Smooth muscle cell (in vitro differentiated cells): ENCODE data around the gene ZCWPW1. TPM values are rescaled to one million over a fixed set of nuclear protein-coding genes. Genes with fewer than 3 reads are reported as not detected.
A peak's percentile ranks its signal among the peaks of the same experiment; 100 is the strongest.

Source experiments
- DNase-seq: peaks from one replicate; lab custom pipeline; 2025; ENCODE audit not compliant: unreplicated experiment; lab: John Stamatoyannopoulos, UW
- H2AFZ ChIP-seq: fragments of 200-600 bp; sonication (generic); 2 replicates; pipeline ENCODE4 v1.6.0; 2016; ENCODE audit warnings: antibody characterized with exemption, low read depth, mild to moderate bottlenecking
- H3F3A ChIP-seq: fragments of 200-600 bp; sonication (generic); 2 replicates; pipeline ENCODE4 v1.6.0; 2017; ENCODE audit warnings: antibody characterized with exemption, low read depth
- H3K27ac ChIP-seq: fragments of 200-600 bp; sonication (generic); 2 replicates; pipeline ENCODE4 v1.5.1; 2016; ENCODE audit warnings: low read depth, mild to moderate bottlenecking
- H3K27me3 ChIP-seq: fragments of 200-600 bp; sonication (generic); 2 replicates; pipeline ENCODE4 v1.6.1; 2016; ENCODE audit warnings: low read depth, mild to moderate bottlenecking
- H3K36me3 ChIP-seq: fragments of 200-600 bp; sonication (generic); 2 replicates; pipeline ENCODE4 v1.5.1; 2016; ENCODE audit warnings: low read depth
- H3K4me1 ChIP-seq: fragments of 200-600 bp; sonication (generic); 2 replicates; pipeline ENCODE4 v1.5.1; 2016; ENCODE audit warnings: low read depth
- H3K4me2 ChIP-seq: fragments of 200-600 bp; sonication (generic); 2 replicates; pipeline ENCODE4 v1.6.0; 2016; ENCODE audit warnings: mild to moderate bottlenecking
- H3K4me3 ChIP-seq: fragments of 200-600 bp; sonication (generic); 2 replicates; pipeline ENCODE4 v1.5.1; 2016; ENCODE audit warnings: mild to moderate bottlenecking
- H3K79me2 ChIP-seq: fragments of 200-600 bp; sonication (generic); 2 replicates; pipeline ENCODE4 v1.6.0; 2016; ENCODE audit warnings: low read depth, mild to moderate bottlenecking
- H3K9ac ChIP-seq: fragments of 200-600 bp; sonication (generic); 2 replicates; pipeline ENCODE4 v1.6.0; 2016; ENCODE audit warnings: low read depth
- H3K9me3 ChIP-seq: fragments of 200-600 bp; sonication (generic); replicated peaks from 2 replicates; pipeline ENCODE4 v1.5.1; 2016; ENCODE audit warnings: low read depth
- H4K20me1 ChIP-seq: fragments of 200-600 bp; sonication (generic); 2 replicates; pipeline ENCODE4 v1.6.0; 2016; ENCODE audit warnings: low read depth
- WGBS: methylation state at CpG from one replicate; pipeline ENCODE4 v1.1.7; 2016; ENCODE audit warnings: low lambda C conversion rate; 5-methylcytosine and 5-hydroxymethylcytosine counted together
- polyA plus RNA-seq: library from polyadenylated mRNA; unstranded; fragments of >200 nt; fragmentation: Nextera tagmentation; extraction: Ambion mirVana; gene quantifications from 2 replicates; pipeline ENCODE4 v1.2.1, GENCODE V29; 2016
- total RNA-seq: library from RNA; depleted of rRNA; stranded (reverse); fragments of >200 nt; gene quantifications from 2 replicates; pipeline ENCODE4 v1.2.3, GENCODE V29; 2014
- TF ChIP-seq, protein P1 (sequence below): fragments of 200-600 bp; sonication (generic); IDR thresholded peaks from 2 replicates; pipeline ENCODE4 v1.5.1; 2017; ENCODE audit warnings: borderline replicate concordance, mild to moderate bottlenecking, antibody characterized with exemption; ENCODE audit not compliant: insufficient read depth, poor library complexity, severe bottlenecking

ZCWPW1 gene
- total and polyA plus RNA-seq, 2 experiments from 2014 or later: 3.9 to 5.3 TPM

DNA sequence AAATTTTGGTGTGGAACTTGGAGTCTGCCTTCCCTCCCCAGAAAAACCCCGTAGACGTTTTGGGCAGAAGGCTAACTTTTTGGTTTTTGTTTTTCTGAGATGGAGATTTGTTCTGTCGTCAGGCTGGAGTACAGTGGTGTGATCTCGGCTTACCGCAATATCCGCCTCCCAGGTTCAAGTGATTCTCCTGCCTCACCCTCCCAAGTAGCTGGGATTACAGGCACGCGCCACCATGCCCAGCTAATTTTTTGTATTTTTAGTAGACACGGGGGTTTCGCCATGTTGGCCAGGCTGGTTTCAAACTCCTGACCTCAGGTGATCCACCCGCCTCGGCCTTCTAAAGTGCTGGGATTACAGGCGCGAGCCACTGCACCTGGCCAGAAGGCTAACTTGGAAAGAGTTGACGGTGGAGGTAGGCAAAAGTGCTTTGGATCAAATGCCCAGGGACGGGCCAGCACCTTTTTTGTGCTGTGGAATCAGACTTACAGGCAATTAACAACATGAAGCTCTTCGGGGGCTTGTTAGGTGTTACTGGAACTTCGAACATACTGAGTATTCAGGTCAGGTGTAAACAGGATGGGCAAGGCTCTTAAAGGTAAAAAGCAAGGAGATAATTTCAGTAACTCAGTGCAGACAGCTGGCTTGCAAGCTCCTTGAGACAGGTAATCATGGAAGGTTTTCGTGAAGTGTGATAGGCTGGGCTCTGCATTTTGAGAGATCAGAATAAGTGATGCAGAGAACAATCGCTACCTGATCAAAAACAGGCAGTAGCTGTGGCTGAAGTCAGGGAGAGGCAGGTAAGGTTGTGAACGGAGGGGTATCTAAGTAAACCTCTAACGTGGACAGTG lies 6.0 kb upstream of the ZCWPW1 start:
- WGBS: 91% methylated on average over 22 of the region's 22 CpGs
- peak overlapping the region; percentile 91 for H3K9ac ChIP-seq
- no peak for DNase-seq
- H3K27me3 ChIP-seq: no peaks in the 10 kb centered on the region
- H3K4me2 ChIP-seq: peak overlapping the region; percentile 98
- H3K36me3 ChIP-seq: no peaks in the 10 kb centered on the region
- H3K79me2 ChIP-seq: peaks cover 38% of the 10 kb centered on the region
- H2AFZ ChIP-seq: no peak overlapping the region
- H4K20me1 ChIP-seq: peaks cover 23% of the 10 kb centered on the region
- peak overlapping the region; percentile 83 for H3K27ac ChIP-seq
- peaks cover 15% of the 10 kb centered on the region for H3F3A ChIP-seq
- H3K9me3 ChIP-seq: no peaks in the 10 kb centered on the region
- H3K4me1 ChIP-seq: peaks cover 27% of the 10 kb centered on the region
- TF ChIP-seq, protein P1, sequence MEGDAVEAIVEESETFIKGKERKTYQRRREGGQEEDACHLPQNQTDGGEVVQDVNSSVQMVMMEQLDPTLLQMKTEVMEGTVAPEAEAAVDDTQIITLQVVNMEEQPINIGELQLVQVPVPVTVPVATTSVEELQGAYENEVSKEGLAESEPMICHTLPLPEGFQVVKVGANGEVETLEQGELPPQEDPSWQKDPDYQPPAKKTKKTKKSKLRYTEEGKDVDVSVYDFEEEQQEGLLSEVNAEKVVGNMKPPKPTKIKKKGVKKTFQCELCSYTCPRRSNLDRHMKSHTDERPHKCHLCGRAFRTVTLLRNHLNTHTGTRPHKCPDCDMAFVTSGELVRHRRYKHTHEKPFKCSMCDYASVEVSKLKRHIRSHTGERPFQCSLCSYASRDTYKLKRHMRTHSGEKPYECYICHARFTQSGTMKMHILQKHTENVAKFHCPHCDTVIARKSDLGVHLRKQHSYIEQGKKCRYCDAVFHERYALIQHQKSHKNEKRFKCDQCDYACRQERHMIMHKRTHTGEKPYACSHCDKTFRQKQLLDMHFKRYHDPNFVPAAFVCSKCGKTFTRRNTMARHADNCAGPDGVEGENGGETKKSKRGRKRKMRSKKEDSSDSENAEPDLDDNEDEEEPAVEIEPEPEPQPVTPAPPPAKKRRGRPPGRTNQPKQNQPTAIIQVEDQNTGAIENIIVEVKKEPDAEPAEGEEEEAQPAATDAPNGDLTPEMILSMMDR: no peak
- peak overlapping the region; percentile 90 for H3K4me3 ChIP-seq

DNA sequence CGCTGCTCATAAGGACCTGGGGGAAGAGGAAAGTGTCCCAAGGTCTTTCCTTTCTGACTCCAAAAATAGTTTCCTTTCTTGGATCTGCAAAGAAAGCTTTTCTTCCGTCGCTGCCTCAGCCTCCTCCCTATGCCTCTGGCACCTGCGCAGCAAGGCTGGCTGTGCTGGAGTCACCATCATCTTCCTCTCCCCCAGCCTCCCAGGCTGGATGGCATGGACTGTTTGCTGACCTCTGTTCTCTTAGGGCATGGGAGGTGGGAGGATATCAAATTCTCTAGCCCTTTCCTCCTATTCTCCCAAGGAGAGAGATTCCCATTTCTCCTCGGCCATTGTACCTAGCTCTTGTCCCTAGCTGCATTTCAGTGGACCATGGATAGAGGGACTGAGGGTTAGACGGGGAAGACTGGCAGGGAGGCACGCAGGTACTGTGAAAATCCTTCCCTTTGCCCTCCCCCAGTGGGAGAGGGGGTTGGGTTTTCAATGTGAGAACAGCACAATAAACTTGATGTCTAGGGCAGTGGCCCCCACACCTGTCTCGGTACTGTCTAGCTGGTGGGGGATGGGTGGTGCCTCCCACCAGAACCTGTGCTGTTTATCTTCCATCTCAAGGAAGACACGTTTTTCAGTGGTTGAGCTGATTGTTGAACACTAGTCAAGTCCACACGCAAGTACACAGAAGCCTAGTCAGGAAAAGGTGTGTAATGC lies 5.2 kb upstream of the ZCWPW1 start:
- no peaks in the 10 kb centered on the region for H3K36me3 ChIP-seq
- H3K79me2 ChIP-seq: peaks cover 38% of the 10 kb centered on the region
- no peaks in the 10 kb centered on the region for H3K27me3 ChIP-seq
- no peak overlapping the region for H3K9ac ChIP-seq
- H4K20me1 ChIP-seq: peaks cover 23% of the 10 kb centered on the region
- no peaks in the 10 kb centered on the region for H3K9me3 ChIP-seq
- peaks cover 27% of the 10 kb centered on the region for H3K4me1 ChIP-seq
- no peak overlapping the region for H3K27ac ChIP-seq
- peaks cover 10% of the 10 kb centered on the region for H3F3A ChIP-seq
- WGBS: 91% methylated on average over 10 of the region's 10 CpGs
- H3K4me3 ChIP-seq: no peak overlapping the region
- TF ChIP-seq, protein P1: no peak
- no peak overlapping the region for H3K4me2 ChIP-seq
- no peak for DNase-seq
- H2AFZ ChIP-seq: no peak overlapping the region

DNA sequence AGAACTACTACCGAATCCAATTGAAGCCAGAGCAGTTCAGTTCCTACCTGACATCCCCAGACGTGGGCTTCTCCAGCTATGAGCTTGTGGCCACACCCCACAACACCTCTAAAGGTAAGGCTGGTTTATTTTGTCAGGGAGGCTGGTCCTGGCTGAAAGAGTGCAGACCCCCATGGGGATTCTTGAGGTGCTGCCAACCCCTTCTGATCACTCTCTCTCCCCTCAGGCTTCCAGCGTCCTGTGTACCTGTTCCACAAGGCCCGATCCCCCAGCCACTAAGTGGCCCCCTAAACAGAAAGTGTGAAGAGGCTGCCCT lies 4.7 kb upstream of the ZCWPW1 start:
- no peak overlapping the region for H3K4me3 ChIP-seq
- no peaks in the 10 kb centered on the region for H3K27me3 ChIP-seq
- H3K4me1 ChIP-seq: peaks cover 27% of the 10 kb centered on the region
- H3K79me2 ChIP-seq: peaks cover 38% of the 10 kb centered on the region
- TF ChIP-seq, protein P1: no peak
- WGBS: 95% methylated on average over 4 of the region's 4 CpGs
- no peak overlapping the region for H3K27ac ChIP-seq
- H2AFZ ChIP-seq: no peak overlapping the region
- H3K9ac ChIP-seq: no peak overlapping the region
- H3F3A ChIP-seq: peaks cover 10% of the 10 kb centered on the region
- no peaks in the 10 kb centered on the region for H3K9me3 ChIP-seq
- no peak overlapping the region for H3K4me2 ChIP-seq
- no peaks in the 10 kb centered on the region for H3K36me3 ChIP-seq
- peaks cover 23% of the 10 kb centered on the region for H4K20me1 ChIP-seq
- no peak for DNase-seq
